WERI-Rb-1 (cell line): ENCODE results near the gene TMEM8B.

ENCODE experiments used
- DNase-seq: peaks from one replicate; pipeline ENCODE4 v3.0.0-alpha.2; 2020
- H3K27ac ChIP-seq: fragments of 250-450 bp; sonication (Bioruptor Pico); 2 replicates; pipeline ENCODE4 v1.5.1; 2020; ENCODE audit warnings: mild to moderate bottlenecking, moderate library complexity
- H3K27me3 ChIP-seq: fragments of 250-450 bp; sonication (Bioruptor Pico); 2 replicates; pipeline ENCODE4 v1.5.1; 2021; ENCODE audit warnings: mild to moderate bottlenecking, low read depth, moderate library complexity; ENCODE audit not compliant: insufficient read depth, severe bottlenecking
- H3K36me3 ChIP-seq: fragments of 250-450 bp; sonication (Bioruptor Pico); 2 replicates; pipeline ENCODE4 v1.5.1; 2020; ENCODE audit warnings: mild to moderate bottlenecking, moderate library complexity
- H3K4me3 ChIP-seq: 2 replicates; pipeline ENCODE4 v1.5.1; 2011; ENCODE audit warnings: low read depth, mild to moderate bottlenecking, control low read depth, low read length
- H3K9me3 ChIP-seq: fragments of 250-450 bp; sonication (Bioruptor Pico); 2 replicates; pipeline ENCODE4 v1.5.1; 2021; ENCODE audit warnings: mild to moderate bottlenecking, moderate library complexity; ENCODE audit not compliant: severe bottlenecking
- TF ChIP-seq, protein P1 (sequence below): IDR thresholded peaks from 2 replicates; pipeline ENCODE4 v1.5.1; 2011; ENCODE audit warnings: low read depth, mild to moderate bottlenecking, control low read depth, inconsistent platforms, low read length

The TMEM8B gene

GRCh38 chr9:35806101-35806500, 22.9 kb upstream of the TMEM8B start:
- DNase-seq = no peak
- TF ChIP-seq, protein P1, sequence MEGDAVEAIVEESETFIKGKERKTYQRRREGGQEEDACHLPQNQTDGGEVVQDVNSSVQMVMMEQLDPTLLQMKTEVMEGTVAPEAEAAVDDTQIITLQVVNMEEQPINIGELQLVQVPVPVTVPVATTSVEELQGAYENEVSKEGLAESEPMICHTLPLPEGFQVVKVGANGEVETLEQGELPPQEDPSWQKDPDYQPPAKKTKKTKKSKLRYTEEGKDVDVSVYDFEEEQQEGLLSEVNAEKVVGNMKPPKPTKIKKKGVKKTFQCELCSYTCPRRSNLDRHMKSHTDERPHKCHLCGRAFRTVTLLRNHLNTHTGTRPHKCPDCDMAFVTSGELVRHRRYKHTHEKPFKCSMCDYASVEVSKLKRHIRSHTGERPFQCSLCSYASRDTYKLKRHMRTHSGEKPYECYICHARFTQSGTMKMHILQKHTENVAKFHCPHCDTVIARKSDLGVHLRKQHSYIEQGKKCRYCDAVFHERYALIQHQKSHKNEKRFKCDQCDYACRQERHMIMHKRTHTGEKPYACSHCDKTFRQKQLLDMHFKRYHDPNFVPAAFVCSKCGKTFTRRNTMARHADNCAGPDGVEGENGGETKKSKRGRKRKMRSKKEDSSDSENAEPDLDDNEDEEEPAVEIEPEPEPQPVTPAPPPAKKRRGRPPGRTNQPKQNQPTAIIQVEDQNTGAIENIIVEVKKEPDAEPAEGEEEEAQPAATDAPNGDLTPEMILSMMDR = no peak
- Histone ChIP-seq H3K27me3 (no peaks in the 10 kb centered on the region), H3K4me3 (no peak overlapping the region), H3K36me3 (peaks cover 76% of the 10 kb centered on the region), H3K9me3 (no peaks in the 10 kb centered on the region), H3K27ac (no peak overlapping the region)

GRCh38 chr9:35808433-35808832, 20.6 kb upstream of the TMEM8B start:
- no peak for DNase-seq
- TF ChIP-seq, protein P1 = no peak
- Histone ChIP-seq H3K27ac (no peak overlapping the region), H3K36me3 (peaks cover 55% of the 10 kb centered on the region), H3K4me3 (no peak overlapping the region), H3K27me3 (no peaks in the 10 kb centered on the region), H3K9me3 (no peaks in the 10 kb centered on the region)

DNA sequence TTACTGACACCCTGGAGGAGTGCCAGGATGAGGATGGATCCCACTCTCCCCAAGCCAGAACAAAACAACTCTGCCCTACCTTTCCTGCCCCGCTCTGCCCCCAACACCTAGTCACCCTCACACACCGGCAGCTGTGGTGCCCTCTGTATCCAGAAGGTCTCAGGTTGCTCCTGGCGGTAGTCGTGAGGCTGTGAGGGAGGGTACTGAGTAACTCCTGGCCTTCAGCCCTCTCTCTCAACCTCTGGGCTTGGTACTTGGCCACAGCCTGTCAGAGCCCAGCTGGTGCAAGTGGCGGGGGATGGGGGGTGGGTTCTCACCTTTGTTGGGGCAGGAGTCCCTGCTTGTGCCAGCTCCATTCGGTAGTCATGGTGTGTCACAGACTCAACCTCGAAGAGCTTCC, 18.9 kb upstream of the TMEM8B start:
- Histone ChIP-seq H3K9me3 (no peaks in the 10 kb centered on the region), H3K27me3 (no peaks in the 10 kb centered on the region), H3K36me3 (peaks cover 51% of the 10 kb centered on the region), H3K4me3 (no peak overlapping the region), H3K27ac (no peak overlapping the region)
- DNase-seq = no peak
- TF ChIP-seq, protein P1 = no peak

DNA sequence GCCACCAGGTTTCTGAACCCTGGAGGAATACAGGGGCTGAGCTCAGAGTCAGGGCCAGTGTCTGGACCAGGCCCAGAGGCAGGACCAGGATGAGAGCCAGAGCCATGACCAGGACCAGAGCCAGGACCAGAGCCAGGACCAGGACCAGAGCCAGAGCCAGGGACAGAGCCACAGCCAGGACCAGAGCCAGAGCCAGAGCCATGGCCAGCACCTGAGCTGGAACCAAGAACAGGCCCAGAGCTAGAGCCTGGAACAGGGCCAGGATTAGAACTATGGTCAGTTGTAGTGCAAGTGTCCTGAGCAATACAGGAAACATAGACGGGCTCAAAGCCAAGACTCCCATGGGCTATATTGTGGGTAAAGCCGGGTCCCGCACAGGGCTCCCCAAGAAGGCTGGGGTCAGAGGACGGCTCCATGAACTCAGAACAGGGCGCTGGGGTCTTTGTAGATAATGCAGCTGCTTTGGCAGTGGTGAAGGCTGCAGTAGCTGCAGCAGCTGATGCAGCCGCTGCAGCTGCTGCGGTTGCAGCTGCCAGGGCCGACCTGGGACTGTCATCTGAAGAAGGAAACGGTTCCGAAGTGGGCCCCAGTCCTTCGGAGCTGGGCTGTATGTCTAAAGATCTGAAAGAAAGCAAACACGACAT, 17.5 kb upstream of the TMEM8B start:
- Histone ChIP-seq H3K4me3 (peak overlapping the region; percentile 39), H3K9me3 (no peaks in the 10 kb centered on the region), H3K27ac (no peak overlapping the region), H3K27me3 (no peaks in the 10 kb centered on the region), H3K36me3 (peaks cover 37% of the 10 kb centered on the region)
- no peak for DNase-seq
- TF ChIP-seq, protein P1 = no peak

GRCh38 chr9:35812025-35812602, 16.9 kb upstream of the TMEM8B start, which contains the start of gene SPAG8:
SPAG8 (minus strand) TSS chr9:35812262; CDS start chr9:35812147, 115 bp downstream.
- peaks cover 33% of the 10 kb centered on the region for H3K36me3 ChIP-seq
- H3K4me3 ChIP-seq = peak within 1 kb of the TSS; percentile 39
- no peaks in the 10 kb centered on the region for H3K27me3 ChIP-seq
- TF ChIP-seq, protein P1 = no peak
- no peaks in the 10 kb centered on the region for H3K9me3 ChIP-seq
- peak; percentile 95 for DNase-seq
- H3K27ac ChIP-seq = no peak within 1 kb of the TSS
